ENCODE measurements around the gene CHAT.

Gene CHAT

GRCh38 chr10:49713266-49713665, 99.4 kb downstream of the CHAT start:
- H3K4me3 ChIP-seq (ENCODE audit: control insufficient read depth, low read depth, low read length) = no peak overlapping the region
- TF ChIP-seq CTCF (IDR thresholded peaks at IDR 0.05; ENCODE audit: control insufficient read depth, insufficient read depth, low read depth, low read length, missing control alignments) = no peak
- DNase-seq (ENCODE audit: low read depth) = no peak
